Rectal smooth muscle tissue (tissue), 1 donor: ENCODE results near the gene CST5.
"Not testable (repeated sequence)": the region's sequence is repeated elsewhere in the genome, so short reads cannot be mapped to it uniquely, and the experiment has no call there.

Experiments
- H3K27ac ChIP-seq: one replicate; pipeline ENCODE4 v1.7.0; 2013; ENCODE audit warnings: low read depth, low read length, inconsistent platforms
- H3K27me3 ChIP-seq: one replicate; pipeline ENCODE4 v1.7.0; 2013; ENCODE audit warnings: low read length; ENCODE audit not compliant: control insufficient read depth, insufficient read depth
- H3K36me3 ChIP-seq: one replicate; pipeline ENCODE4 v1.7.0; 2013; ENCODE audit warnings: low read length; ENCODE audit not compliant: control insufficient read depth, insufficient read depth
- H3K4me1 ChIP-seq: one replicate; pipeline ENCODE4 v1.7.0; 2013; ENCODE audit warnings: low read length; ENCODE audit not compliant: control insufficient read depth, insufficient read depth
- H3K4me3 ChIP-seq: one replicate; pipeline ENCODE4 v1.7.0; 2013; ENCODE audit warnings: low read length
- H3K9ac ChIP-seq: one replicate; pipeline ENCODE4 v1.7.0; 2013; ENCODE audit warnings: low read length

CST5 gene

DNA sequence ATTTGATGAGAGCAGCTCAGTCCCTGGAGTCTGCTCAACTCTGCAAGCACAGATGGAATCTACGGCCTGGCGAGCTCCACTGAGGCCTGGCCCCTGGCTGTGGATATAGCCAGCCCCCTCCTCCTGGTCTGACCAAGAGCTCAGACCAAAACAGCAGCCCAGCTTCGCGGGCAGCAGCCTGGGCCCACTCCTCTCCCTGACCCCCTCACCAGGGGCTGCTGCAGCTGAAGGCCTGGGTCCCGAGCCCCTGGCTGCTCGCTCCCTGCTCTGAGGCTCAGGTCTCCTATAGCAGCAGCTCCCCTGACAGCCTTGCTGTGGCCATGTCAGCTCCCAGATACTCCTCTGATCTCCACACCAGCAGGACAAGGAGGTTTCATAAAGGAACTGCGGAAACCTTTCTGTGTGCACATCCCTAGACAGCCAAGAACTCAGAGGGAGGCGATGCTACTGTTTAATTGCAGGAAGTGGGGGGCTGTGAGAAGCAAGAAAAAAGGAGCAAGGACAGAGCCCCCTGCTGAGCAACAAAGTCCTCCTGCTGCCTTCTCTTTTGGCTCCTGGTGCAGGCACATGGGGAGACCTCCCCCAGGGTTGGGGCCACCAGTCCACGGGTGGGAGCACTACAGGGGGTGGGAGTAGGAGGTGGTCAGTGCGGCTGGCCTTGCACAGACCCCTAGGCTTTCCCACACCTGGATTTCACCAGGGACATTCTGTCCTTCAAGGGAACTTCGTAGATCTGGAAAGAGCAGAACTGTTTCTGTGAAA is 38.7 kb upstream of the CST5 start:
- Histone ChIP-seq H3K27me3 (no peaks in the 10 kb centered on the region), H3K4me3 (no peak overlapping the region), H3K9ac (no peak overlapping the region), H3K27ac (no peak overlapping the region), H3K4me1 (no peaks in the 10 kb centered on the region), H3K36me3 (no peaks in the 10 kb centered on the region)

DNA sequence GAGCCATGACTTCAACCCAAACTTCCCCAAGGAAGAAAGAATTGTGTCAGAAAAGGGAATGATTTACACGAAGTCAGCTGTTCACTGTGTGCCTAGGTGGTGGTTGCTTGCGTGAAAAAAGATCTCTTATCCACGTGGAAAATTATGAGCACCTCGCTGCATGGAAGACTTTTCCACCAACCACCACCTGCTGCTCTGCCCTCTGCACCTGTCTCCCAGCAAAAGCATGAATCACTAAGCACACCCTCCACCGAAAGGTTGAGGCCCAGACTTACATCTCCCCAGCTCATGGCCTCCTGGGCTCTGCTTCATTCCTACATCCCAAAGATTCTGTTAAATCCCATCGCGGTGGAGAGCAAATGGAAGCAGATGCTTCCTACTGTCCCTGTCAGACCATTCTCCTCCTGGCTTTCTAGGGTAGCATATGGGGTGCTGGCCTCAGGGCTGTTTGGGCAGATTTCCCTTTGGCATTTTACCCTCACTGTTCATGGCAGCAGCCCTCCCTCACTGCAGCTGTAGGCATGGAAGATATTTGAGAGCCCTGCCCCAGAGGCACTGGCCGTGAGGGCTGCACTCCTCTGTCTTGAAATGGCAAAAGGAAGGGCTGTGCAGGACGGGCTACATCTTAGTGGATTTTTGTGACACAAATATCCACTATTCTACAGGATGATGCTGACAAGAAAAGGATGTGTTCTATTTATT is 37.6 kb upstream of the CST5 start:
- Histone ChIP-seq H3K27ac (no peak overlapping the region), H3K4me3 (no peak overlapping the region), H3K9ac (no peak overlapping the region), H3K27me3 (no peaks in the 10 kb centered on the region), H3K36me3 (no peaks in the 10 kb centered on the region), H3K4me1 (no peaks in the 10 kb centered on the region)

DNA sequence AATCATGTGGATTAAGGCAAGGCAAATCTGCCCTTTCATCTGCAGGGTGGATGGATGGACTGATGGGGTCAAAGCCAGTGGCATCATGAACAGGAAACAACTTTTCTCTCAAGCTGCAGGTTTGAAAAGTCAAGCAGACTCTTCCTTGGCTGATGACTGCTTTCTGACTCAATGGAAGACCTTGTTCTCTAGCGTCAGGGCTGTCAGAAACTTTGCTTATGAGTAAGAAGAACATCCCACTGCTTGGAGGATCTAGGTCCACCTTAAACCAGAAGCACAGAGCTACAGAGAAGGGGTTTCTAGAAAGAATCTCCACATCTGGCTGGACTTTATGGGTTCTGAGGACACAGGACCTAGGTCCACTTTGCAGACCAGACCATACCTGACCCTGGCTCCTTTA is 36.3 kb upstream of the CST5 start:
- Histone ChIP-seq H3K36me3 (no peaks in the 10 kb centered on the region), H3K4me1 (no peaks in the 10 kb centered on the region), H3K27ac (no peak overlapping the region)

DNA sequence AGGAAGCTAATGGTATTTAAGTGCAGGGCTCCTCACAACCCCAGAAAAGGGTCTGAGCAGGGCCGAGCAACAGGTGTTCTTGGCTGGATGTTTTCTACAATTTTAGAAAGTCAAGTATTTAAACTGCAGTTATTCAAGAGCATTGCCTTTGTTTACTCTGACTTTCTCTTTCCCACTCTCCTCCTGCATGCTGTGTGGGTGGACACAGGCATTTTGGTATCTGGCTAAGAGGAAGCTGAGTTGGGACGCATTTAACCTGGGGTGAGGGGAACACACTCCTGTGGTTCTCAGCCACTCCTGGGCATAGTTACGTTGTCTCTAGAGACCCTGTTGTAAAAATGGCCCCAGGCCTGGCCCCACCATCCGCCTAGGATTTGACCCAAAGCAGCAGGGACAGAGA is 34.9 kb upstream of the CST5 start:
- not testable (repeated sequence) for H3K27ac ChIP-seq, H3K9ac ChIP-seq, H3K4me3 ChIP-seq, H3K4me1 ChIP-seq, H3K27me3 ChIP-seq, H3K36me3 ChIP-seq

More for the DNA sequence above, 36.3 kb upstream of the CST5 start:
- Histone ChIP-seq H3K4me3 (no peak overlapping the region), H3K27me3 (no peaks in the 10 kb centered on the region), H3K9ac (no peak overlapping the region)

DNA sequence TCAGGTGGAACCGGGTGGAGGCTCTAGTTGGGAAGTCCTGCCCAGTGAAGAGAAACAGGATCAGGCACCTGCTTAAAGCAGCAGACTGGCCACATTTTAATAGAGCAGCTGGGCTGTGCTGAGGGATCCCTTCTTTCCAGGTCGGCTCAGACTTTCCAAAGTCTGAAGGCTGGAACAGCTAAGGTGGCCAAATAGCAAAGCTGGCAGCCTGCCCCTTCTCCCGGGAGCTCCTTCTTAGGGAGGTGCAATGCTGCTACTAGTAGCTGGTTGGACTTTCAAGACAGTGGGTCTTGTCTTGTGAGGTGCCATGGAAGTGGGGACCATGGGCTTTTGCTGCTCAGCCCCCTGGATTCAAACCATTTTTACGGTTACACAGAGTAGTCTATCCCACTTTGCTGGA is 30.7 kb upstream of the CST5 start:
- Histone ChIP-seq H3K36me3 (no peaks in the 10 kb centered on the region), H3K4me3 (no peak overlapping the region), H3K27ac (no peak overlapping the region), H3K4me1 (no peaks in the 10 kb centered on the region), H3K27me3 (no peaks in the 10 kb centered on the region), H3K9ac (no peak overlapping the region)

DNA sequence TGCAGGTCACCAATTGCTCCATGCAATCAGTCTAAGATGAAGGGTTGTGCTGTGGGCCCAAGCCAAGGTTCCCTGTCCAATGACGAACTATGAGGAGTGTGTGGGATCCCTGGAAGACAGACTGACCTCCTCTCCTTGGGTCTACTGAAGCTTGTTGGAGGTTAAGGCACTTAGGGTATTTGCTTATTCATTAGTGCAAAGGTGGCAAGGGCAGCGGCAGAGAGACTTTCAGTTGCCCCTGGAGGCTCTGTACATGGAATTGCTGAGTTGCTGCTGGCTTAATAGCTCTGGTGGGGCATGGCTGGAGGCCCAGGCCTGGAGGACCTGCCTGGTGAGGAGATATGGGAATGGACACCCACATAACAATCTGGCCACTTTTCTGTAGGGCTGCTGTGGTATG is 29.8 kb upstream of the CST5 start:
- Histone ChIP-seq H3K27ac (no peak overlapping the region), H3K36me3 (no peaks in the 10 kb centered on the region), H3K4me1 (no peaks in the 10 kb centered on the region), H3K9ac (no peak overlapping the region), H3K27me3 (no peaks in the 10 kb centered on the region), H3K4me3 (no peak overlapping the region)

DNA sequence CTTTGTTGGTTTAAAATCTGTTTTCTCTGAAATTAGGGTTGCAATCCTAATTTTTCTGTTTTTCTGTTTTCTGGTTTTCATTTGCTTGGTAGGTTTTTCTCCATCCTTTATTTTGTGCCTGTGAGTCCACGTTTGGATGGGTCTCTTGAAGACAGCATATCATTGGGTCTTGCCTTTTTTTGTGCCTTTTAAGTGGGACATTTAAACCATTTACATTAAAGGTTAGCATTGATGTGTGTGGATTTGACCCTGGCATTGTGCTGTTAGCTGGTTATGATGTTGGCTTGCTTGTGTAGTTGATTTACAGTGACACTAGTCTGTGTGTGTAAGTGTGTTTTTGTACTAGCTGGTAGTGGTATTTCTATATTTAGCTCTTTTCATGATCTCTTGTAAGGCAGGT is 28.0 kb upstream of the CST5 start:
- Histone ChIP-seq H3K27ac (no peak overlapping the region), H3K36me3 (no peaks in the 10 kb centered on the region), H3K27me3 (no peaks in the 10 kb centered on the region), H3K9ac (no peak overlapping the region), H3K4me1 (no peaks in the 10 kb centered on the region), H3K4me3 (no peak overlapping the region)

DNA sequence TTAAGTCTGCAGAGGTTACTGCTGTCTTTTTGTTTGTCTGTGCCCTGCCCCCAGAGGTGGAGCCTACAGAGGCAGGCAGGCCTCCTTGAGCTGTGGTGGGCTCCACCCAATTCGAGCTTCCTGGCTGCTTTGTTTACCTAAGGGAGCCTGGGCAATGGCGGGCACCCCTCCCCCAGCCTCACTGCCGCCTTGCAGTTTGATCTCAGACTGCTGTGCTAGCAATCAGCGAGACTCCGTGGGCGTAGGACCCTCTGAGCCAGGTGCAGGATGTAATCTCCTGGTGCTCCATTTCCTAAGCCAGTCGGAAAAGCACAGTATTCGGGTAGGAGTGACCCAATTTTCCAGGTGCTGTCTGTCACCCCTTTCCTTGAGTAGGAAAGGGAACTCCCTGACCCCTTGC is 22.8 kb upstream of the CST5 start:
- H3K36me3 ChIP-seq, H3K4me3 ChIP-seq, H3K27ac ChIP-seq, H3K27me3 ChIP-seq, H3K9ac ChIP-seq, H3K4me1 ChIP-seq: not testable (repeated sequence)

DNA sequence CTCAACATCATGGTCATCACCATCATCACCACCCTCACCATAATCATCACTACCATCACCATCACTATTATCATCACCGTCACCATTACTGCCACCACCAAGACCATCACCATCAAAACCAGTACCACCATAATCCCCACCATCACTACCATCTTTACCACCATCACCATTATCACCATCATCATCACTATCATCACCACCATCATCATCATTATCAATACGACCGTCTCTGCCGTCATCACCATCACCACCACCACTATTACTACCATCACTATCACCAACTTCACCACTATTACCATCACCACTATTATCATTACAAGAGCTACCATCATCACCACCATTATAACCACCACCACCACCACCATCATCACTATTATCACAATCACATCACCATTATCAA is 11.3 kb upstream of the CST5 start:
- H3K36me3 ChIP-seq, H3K27me3 ChIP-seq, H3K9ac ChIP-seq, H3K4me1 ChIP-seq, H3K27ac ChIP-seq, H3K4me3 ChIP-seq: not testable (repeated sequence)

DNA sequence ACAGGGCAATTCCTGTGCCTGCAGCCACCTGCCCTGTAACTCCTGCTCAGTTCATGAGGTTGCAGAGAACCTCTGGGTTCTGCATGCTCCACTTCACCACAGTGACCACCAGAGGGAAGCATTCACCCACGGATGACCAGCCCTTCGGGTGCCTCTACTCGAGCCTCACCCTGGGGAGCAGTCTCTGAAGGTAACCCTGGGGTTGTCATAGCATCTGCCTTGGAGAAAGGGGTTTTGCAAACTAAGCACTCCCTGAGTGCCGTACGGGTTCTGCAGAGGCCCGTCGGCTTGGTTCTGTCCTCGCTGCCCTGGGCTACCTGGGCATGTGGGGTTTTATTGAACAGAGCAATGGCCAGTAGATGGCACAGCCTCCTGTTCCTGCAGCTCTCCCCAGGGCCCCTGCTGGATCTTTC is 10.2 kb upstream of the CST5 start:
- H3K9ac ChIP-seq: no peak overlapping the region
- no peak overlapping the region for H3K4me3 ChIP-seq
- no peaks in the 10 kb centered on the region for H3K4me1 ChIP-seq
- no peaks in the 10 kb centered on the region for H3K36me3 ChIP-seq
- H3K27ac ChIP-seq: no peak overlapping the region
- H3K27me3 ChIP-seq: no peaks in the 10 kb centered on the region

DNA sequence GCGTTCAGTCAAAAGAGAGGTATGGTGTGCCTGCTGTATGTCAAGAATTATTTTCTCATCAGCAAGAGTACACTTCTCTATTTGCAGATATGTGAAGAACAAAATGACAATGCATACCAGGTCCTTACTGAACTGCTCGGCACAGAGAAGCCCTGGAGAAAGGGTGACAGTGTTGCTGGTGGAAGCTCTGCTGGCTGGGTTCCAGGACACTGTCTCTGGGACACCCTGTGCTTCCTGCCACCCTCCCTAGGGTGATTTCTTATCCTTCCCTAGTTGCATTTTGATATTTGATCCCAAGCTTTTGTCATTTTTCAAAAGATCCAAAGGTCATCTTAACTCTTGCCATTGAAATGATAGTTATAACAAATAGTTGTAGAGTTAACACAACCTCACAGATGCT is 8.3 kb upstream of the CST5 start:
- Histone ChIP-seq H3K27ac (no peak overlapping the region), H3K27me3 (no peaks in the 10 kb centered on the region), H3K36me3 (no peaks in the 10 kb centered on the region), H3K4me3 (no peak overlapping the region), H3K9ac (no peak overlapping the region), H3K4me1 (no peaks in the 10 kb centered on the region)

DNA sequence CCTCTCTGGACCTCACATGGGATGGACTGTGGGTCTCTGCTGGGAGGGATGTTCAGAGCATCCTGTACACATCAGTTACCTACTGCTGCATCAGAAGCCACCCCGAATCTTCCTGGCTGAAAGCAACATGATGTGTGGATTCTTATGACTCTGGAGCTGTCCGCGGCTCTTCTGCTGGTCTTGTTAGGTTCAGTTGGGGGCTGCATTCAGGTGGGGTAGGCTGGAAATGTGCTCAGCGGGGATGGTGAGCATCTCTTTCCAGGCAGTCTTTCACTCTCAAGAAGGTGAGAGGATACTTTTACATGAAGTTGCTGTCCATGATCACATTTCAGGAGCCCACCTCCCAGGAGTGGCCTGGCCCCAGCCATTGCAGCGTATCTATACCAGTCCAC is 5.2 kb upstream of the CST5 start:
- no peak overlapping the region for H3K9ac ChIP-seq
- no peak overlapping the region for H3K4me3 ChIP-seq
- H3K27me3 ChIP-seq: no peaks in the 10 kb centered on the region
- no peaks in the 10 kb centered on the region for H3K36me3 ChIP-seq
- peaks cover 6% of the 10 kb centered on the region for H3K4me1 ChIP-seq
- H3K27ac ChIP-seq: no peak overlapping the region

DNA sequence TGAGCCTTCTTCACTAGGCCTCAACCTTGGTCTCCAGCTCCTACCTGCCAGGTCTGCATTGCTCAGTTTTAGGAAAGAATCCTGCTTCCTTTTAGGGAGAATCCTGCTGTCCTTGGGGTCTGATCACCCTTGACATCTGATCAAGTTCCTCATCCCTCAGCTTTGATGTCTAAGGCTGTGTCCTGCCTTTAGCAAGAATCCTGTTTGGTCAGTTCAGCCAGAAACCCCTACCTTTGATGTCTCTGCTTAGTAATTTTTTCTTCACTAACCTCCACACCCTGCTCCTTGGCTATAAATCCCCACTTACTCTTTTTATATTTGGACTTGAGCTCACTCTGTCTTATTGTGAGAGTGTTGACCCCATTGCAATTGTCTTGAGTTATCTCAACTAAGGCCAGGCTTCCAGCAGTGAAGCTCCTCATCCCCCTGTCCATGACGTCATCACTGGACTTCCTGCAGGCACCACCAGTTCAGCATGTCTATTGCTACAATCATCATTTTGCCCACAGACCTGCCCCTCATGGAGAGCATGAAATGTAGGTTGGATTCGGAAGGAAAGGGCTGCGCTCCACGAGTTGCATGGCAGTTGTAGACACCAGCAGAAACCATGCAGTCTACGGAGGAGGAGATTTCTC is 4.7 kb upstream of the CST5 start:
- Histone ChIP-seq H3K9ac (no peak overlapping the region), H3K27ac (no peak overlapping the region), H3K4me1 (peaks cover 7% of the 10 kb centered on the region), H3K36me3 (no peaks in the 10 kb centered on the region), H3K4me3 (no peak overlapping the region), H3K27me3 (no peaks in the 10 kb centered on the region)
